Esophagus squamous epithelium (tissue), 4 donors: ENCODE measurements around the gene NR1H3.

ENCODE experiments used
- POLR2A ChIP-seq, 4 donors: fragments of 450-650 bp; IDR thresholded peaks; one replicate each; pipeline ENCODE4 v1.6.1; 2017; ENCODE audit warnings: antibody characterized with exemption in 4 of 4, mild to moderate bottlenecking in 4 of 4, moderate library complexity in 3 of 4
- TF ChIP-seq, protein P1 (sequence below), 6 experiments: fragments of 450-650 bp in 4 of 6; fragments of 200-600 bp in 2 of 6; sonication (generic) in 2 of 6; IDR thresholded peaks; one replicate each; pipeline ENCODE4 v1.5.1; 2016 to 2019; ENCODE audit warnings: antibody characterized with exemption in 6 of 6, mild to moderate bottlenecking in 4 of 6, moderate library complexity in 4 of 6

DNA sequence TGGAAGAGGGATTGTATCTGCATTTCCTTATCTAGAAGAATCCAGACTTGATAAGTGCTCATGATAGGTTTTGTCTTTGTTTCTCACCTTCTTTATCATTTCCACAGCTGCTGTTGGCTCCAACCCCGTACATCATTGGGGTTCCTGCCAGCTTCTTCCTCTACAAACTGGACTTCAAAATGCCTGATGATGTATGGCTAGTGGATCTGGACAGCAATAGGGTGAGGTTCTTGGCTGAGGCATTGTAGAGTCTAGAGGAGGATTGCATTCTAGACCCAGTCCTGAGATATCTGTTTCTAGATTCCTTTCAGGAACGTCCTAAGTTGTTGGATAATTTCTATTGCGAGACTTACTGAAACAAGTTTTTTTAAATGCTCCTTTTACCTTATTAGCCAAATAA lies 20.3 kb downstream of the NR1H3 start:
- TF ChIP-seq, protein P1, sequence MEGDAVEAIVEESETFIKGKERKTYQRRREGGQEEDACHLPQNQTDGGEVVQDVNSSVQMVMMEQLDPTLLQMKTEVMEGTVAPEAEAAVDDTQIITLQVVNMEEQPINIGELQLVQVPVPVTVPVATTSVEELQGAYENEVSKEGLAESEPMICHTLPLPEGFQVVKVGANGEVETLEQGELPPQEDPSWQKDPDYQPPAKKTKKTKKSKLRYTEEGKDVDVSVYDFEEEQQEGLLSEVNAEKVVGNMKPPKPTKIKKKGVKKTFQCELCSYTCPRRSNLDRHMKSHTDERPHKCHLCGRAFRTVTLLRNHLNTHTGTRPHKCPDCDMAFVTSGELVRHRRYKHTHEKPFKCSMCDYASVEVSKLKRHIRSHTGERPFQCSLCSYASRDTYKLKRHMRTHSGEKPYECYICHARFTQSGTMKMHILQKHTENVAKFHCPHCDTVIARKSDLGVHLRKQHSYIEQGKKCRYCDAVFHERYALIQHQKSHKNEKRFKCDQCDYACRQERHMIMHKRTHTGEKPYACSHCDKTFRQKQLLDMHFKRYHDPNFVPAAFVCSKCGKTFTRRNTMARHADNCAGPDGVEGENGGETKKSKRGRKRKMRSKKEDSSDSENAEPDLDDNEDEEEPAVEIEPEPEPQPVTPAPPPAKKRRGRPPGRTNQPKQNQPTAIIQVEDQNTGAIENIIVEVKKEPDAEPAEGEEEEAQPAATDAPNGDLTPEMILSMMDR (IDR thresholded peaks at IDR 0.05): no peak
- TF ChIP-seq POLR2A (IDR thresholded peaks at IDR 0.05): no peak
